HG02870 (cell line): ENCODE results near the gene SLC16A12.

Source experiments
- ATAC-seq: cut with Tn5 transposase; IDR thresholded peaks from one replicate; pipeline ENCODE4 v1.9.1; 2021; ENCODE audit warnings: mild to moderate bottlenecking, moderate library complexity; ENCODE audit not compliant: unreplicated experiment

The SLC16A12 gene, protein sequence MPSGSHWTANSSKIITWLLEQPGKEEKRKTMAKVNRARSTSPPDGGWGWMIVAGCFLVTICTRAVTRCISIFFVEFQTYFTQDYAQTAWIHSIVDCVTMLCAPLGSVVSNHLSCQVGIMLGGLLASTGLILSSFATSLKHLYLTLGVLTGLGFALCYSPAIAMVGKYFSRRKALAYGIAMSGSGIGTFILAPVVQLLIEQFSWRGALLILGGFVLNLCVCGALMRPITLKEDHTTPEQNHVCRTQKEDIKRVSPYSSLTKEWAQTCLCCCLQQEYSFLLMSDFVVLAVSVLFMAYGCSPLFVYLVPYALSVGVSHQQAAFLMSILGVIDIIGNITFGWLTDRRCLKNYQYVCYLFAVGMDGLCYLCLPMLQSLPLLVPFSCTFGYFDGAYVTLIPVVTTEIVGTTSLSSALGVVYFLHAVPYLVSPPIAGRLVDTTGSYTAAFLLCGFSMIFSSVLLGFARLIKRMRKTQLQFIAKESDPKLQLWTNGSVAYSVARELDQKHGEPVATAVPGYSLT

DNA sequence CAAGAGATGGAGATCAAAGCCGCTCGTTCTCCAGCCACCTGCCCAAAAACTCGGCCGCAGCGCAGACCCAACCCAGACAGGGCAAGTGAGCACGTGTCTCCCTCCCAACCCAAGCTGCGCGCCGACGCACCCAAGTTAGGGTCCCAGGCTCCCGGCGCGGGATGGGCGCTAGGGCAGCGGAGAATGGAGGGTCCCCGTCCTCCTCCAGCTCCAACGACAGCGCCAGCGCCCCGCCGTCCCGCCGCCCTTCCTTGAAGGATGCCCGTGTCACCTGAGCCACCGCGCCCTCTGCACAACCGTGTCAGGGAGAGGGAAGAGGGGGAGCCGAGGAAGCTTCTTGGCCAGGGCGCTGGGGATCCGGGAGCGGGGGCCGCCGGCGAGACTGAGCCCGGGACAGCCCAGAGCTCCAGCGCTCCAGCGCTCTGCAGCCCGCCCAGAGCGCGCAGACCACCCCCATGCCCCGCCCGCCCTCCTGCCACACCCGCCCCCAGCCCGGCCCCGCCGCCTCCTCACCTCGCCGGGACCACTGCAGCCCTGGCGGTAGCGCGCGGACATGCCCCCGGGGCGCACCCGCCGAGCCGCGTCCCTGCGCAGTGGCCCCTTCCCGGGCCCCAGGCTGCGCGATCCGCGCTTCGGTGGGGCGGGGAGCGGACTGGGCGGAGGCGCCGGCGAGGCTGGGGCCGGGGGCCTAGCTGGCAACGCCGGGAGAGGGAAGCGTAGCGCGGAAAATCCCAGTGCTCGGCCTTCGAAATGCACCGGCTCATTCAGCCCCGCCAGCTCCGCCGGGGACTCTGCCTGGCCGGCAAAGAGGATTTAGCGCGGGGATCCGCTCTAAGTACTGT lies at the start of gene SLC16A12:
Gene SLC16A12, minus strand, starts transcription at position 424 of the 842 bp plus-strand sequence. CDS start 73,016 bp downstream, outside the sequence.
- ATAC-seq = no peak

DNA sequence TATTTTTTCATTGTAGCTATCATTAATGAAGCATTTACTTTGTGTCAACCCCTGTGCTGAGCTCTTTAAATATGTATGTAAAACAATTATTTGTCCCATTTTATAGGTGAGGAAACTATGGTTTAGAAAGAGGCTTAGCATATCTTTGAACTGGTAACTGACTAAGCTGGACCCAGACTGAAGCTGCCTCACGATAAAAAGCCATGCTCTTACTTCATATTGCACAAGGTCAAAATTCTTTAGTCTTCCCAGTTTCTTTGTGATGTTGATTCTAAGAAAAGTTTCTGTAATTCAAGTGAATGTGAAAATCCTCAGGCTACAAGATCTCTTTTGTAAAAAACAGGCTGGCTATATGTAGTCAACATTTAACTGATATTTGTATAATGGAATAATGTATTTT lies 46.6 kb upstream of the SLC16A12 start:
- ATAC-seq = no peak

DNA sequence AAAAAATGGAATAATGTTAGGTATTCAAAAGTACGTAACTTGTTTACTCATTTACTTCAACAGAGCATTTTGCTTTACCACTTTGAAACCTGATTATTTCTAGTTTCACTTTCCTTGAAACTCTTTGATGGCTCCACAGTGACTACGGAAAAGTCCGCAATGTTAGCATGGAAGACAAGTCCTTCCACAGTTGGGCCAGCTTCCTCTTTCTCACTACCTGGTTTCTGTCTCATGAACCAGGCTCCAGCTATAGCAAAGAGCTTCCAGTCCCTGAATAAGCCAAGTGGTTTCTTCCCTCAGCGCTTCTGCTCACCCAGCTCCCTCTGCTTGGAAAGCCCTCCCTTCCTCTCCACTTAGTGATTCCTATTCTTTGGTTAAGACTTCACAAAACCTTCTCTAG lies 44.8 kb upstream of the SLC16A12 start:
- no peak for ATAC-seq

DNA sequence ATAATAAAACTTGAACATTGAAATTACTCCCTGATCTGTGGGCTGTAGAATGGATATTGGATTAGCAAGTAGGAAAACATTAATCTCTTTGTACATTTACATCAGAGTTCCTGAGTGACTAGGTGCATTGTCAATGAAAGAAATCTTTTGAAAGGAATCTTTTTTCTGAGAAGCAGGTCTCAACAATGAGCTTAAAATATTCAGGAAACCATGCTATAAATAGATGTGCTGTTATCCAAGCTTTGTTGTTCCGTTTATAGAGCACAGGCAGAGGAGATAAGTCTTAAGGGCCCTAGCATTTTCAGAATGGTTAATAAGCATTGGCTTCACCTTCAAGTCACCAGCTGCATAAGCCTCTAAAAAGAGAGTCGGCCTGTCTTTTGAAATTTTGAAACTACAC lies 41.3 kb upstream of the SLC16A12 start:
- no peak for ATAC-seq

DNA sequence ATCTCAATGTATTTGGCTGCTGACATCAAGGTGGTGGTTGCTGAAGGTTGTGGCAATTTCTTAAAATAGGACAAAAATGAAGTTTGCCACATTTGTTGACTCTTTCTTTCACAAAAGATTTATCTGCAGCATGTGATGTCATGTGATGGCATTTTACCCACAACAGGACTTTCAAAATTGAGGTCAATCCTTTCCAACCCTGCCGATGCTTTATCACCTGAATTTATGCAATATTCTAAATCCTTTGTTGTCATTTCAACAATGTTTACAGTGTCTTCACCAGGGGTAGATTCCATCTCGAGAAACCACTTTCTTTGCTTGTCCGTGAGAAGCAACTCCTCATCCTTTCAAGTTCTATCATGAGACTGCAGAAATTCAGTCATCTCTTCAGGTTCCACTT lies 40.6 kb upstream of the SLC16A12 start:
- no peak for ATAC-seq

DNA sequence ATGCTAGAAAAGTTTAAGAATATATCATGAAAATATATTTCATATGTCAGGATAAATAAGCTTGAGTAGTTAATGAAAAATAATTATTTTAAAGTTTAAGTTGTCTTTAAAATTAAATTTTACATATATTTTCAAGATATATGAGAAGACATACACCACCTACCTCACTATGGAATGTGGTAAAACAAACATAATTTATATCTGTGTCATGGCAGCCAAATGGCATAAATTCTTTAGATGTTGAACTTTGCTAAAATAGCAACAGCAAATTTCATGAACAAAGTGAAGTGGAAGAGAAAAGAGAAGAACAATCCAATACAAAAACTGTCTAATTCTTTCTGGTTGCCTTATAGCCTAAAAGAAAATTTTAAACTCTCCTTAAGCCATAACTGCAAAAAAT lies 39.6 kb upstream of the SLC16A12 start:
- ATAC-seq = no peak

DNA sequence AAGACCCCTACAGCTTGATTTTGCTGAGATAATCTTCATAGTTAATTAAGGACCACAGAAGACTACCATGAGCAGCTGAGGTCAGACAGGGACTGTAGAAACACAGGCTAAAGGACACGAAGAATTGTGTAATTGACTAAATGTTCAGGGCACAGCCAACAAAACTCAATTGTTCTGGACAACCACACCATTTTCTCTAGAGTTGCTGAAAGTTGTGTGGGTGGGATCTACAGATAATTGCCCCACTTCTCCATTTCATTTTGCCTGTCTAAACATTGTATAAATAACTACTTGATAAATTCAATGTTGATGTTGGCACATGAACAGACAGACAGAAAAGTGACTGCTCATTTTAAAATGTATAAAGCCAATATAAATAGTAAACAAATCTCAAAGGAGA lies 39.0 kb upstream of the SLC16A12 start:
- ATAC-seq = no peak

DNA sequence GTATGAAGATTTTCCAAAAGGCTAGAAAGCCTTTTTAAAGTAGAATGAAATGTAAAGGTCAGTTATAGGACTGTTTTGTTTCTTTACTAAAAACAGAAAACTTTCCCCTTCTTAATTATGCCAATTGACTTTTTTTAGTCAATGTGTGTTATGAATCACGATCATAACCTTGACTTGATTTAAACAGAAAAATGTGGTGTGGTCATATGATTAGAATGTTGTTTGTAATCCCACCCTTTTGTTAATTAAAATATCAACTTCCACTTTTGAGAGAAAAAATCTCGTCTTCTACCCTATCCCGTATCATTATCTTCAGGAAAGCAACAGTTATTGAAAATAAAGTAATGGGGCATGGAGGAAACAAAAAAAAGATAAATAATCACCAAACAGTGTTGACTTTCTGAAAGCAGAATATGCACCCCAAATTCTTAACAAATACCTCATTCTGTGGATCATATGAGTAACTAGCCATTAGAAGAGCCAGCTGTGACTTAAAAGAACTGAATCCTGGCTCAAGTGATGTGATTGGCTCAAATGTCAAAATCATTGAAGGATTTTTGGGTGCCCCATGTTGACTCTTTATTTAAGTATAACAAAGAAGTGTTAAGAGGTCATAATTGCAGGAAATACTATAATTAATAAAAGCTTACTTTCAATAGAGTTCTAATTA lies 32.3 kb upstream of the SLC16A12 start:
- ATAC-seq = no peak

DNA sequence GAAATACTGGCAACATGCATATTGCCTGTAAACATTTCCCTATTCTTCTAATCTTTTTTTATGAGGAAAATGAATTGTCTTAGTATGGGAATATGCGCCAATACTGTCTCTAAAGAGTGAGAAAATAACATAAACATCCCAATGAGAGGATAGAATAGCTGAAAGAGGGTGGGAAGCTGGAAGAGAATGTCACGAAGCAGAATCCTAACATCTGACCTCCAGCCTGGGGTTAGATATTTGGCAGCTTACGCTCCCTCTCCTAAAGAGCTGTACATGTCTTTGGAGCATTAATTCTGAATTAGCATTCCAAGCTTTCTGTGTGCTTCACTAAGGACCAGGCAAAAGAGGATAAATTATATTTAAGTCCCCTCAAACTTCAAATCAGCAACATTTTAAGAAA lies 31.6 kb upstream of the SLC16A12 start:
- no peak for ATAC-seq

DNA sequence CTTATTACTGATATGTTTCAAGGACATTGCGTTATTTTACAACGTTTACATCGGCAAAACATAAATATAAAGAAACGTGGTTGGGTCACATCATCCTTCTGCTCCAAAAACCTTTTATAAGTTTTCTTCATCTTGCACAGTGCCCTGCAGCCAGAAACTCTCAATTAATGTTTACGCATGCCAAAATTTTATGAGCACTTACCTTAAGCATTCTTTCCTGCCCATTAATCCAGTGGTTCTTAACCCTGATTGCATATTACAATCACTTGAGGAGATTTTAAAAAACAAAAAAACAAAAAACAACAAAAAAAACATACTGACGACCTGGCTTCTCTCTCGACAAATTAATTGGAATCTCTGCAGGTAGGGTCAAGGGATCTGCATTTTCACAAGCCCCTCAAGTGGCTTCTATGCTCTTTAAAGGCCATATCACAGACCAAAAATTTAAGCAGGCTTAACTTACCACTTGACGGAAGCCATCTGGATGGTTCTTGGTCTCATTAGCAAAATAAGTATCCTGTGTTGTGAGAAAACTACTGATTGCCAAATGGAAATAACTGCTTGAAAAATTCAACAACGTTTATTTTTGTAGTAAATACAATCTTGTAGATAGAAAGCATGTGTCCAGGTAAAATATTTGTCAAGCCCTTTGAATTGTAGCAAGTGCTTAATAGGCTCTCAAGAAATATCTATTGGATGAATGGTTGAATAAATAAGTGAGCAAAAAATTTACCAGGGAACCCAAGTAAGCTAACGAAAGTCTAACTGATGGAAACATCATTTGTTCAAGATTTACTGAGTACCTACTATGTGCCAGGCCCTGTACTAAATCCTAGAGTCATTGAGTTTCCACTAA lies 30.9 kb upstream of the SLC16A12 start:
- ATAC-seq = no peak

DNA sequence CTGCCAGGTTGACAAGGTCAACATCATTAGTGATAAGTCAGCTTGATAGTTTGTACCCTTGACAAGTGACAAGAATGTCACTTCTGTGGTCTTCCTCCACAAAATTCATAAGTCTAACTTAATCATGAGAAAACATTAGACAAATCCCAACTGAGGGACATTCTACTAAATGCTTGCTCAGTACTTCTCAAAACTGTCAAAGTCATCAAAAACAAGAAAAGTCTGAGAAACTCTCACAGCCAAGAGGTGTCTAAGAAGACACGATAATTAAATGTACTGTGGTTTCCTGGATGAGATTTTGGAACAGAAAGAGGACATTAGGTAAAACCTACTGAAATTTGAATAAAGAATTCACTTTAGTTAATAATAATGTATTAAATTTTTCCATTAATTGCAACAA lies 29.8 kb upstream of the SLC16A12 start:
- no peak for ATAC-seq

DNA sequence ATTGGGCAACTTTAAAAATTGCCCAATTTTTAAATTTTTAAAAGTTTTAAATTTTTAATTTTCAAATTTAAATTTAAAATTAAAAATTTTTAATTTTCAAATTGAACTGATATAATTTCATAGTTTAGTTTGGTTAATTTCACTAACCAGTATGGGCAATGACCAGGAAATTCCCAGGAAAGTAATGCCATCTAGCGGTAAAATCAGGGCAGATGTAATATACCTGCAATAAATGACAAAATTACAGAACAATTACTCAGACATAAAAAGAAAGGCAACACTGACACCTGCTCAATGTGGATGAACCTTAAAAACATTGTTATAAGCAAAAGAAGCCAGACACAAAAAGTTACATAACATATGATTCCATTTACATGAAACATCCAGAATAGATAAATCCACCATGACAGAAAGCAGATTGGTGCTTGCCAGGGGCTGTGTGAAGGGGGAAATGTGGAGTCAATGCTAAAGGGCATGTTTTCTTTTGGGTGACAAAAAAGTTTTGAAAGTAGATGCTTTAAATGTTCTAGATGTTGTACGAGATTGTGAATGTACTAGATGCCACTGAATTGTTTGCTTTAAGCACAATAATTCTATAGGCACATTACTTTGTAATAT lies 28.6 kb upstream of the SLC16A12 start:
- ATAC-seq = no peak

DNA sequence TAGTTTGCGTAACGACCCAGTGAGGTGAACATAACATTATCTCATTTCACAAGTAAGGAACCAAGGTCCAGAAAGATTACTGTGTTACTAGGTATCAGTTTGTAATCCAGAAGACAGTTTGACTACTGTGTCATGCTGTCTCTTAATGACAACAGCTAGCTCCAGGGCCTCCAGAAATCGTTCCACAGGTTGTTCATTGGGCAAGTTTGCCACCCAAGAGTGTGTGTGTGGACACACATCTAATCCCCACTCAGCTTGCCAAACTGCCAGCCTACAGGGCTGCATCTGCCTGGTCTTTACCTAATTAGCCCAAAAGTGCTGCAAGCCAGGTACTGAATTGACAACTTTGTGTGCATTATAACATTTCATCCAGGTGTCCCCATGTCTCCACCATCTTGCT lies 27.9 kb upstream of the SLC16A12 start:
- no peak for ATAC-seq

DNA sequence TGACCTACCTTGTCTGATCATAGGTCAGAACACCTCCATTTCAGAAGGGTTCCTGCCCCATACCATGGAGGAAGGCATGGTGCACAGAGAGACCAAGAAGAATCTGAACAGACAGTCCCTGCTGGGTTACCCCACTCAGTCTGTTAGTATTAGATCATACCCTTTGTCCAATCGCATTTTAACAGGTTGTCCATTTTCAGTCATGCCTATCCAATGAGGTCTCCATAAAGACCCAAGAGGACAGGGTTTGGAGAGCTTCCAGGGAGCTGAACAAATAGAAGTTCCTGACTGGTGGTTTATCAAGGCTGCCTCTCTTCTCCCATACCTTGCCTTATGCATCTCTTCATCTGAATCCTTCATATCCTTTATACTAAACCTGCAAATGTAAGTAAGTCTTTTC lies 21.2 kb upstream of the SLC16A12 start:
- no peak for ATAC-seq

DNA sequence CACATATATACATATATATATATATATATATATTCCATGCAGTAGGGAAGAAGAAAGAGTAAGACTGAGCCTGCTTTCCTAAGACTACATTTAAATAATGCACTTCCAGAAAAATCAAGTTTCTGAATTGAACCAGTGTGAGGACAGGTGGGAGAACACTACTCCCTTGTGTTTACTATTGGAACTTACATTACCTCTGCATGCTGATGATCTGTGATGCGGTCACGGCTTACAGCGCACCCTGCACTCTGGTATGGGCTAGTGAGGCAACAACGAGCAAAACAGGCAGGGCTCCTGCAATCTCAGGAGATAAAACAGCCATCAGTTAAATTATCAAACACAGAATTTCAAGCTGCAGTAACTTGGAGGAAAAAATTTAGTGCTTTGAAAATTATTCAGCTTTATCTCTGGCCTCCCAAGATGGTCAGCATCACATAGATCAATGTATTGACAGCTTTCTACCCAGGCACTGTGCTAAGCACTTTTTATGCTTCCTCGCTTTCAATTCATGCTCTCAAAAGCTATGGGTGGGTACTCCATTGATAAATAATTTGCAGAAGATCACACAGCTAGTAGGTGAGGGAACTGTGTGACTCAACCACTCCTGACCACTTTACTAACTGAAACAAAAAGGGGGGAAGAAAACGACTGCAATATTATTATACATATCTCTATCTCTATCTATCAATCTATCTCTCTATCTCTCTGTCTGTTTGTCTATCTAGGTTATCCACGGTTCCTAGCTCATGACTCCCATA lies 20.5 kb upstream of the SLC16A12 start:
- no peak for ATAC-seq

DNA sequence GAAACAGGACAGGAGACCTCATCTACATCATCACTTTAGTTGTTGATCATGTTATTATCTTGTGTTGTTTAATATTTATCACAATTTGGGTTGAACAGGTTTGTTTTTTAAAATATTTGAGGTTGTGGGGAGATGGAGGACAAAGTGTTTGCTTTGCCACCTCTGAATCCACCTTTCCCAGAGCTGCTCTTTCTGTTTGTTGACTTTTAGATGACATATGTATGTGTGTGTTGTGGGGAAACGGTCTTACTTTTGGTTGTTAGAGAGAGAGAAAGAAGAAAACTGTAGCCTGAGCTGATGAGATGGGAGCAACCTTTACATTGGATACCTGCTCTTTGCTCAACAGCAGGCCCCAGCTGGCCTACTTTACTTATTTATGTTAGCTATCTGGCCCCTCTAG lies 19.0 kb upstream of the SLC16A12 start:
- no peak for ATAC-seq

DNA sequence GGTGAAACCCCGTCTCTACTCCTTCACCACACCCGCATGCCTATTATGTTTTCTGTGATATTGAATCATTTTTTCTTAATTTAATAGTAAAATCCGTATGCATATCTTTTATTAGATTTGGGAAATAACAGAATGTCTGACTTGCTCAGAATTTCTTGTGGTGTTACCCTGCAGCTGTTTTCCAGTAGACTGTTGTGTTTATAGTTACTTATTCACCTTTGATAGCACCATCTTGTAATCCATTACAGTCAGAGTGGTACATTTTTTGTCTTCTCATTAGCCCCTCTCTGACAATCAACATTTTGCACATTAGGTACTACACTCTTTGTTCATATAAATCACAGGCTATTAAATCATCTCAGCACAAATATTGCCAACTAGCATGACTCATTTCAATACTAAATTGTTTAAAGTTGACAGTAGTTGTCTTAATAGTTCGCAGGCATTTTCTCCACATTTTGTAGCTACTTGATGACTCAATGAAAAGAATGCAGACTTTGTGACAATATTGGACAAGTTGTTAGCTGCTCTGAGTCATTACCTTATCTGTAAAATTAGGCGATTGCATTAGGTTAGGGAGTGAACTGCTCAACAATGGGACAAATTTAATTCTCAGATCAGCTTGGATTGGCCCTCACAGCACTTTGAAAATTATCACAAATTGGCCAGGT lies 17.8 kb upstream of the SLC16A12 start:
- ATAC-seq = no peak

DNA sequence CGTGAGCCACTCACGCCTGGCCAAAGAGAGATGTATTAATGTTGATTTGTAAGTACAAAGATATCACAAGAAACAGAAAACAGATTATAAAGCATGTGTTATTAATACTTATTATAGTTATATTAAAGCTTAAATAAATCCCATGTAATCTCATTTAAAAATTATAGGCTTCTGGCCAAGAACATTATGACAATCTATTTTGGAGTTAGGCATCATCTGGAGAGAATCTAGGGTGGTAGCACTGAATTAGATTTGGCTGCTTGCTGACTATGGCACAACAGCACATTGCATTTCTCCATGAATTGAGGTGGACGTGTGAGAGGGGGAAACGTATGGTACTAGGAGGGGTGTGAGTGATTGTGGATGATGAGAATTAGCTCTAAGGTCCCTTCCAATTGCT lies 16.8 kb upstream of the SLC16A12 start:
- ATAC-seq = no peak

DNA sequence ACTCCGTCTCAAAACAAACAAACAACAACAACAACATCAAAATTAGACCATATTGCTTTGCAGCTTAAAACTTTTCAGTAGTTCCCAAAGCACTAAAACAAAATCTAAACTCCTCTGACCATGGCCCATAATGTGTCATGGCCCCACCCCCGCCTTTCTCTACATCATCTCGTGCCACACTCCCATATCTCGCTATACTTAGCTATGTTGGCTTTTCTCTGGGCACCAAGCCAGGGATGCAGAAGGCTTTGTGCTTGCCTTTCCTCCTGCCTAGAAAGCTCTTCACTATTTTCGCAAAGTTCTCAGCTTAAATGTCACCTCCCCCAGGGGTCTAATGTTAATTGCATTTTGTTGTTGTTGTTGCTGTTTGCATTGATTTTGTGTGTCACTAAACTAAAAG lies 15.1 kb upstream of the SLC16A12 start:
- ATAC-seq = no peak
